Spinal cord (tissue), 10 donors: Measurements from ENCODE around the gene C19orf25. TPM values are rescaled to one million over a fixed set of nuclear protein-coding genes. Genes with fewer than 3 reads are reported as not detected.
"Not testable (repeated sequence)": the region's sequence is repeated elsewhere in the genome, so short reads cannot be mapped to it uniquely, and the experiment has no call there.

ENCODE experiments used
- DNase-seq, 6 donors: peaks; one replicate each; pipeline versions ENCODE4 v3.0.0 to v3.0.0-alpha.2; 2013 to 2015; ENCODE audit warnings: low spot score in 6 of 6, low read depth in 4 of 6
- H3K27ac ChIP-seq: one replicate; pipeline ENCODE4 v1.5.1; 2013; ENCODE audit warnings: low read depth, low read length, control low read depth
- H3K27me3 ChIP-seq: one replicate; pipeline ENCODE4 v1.6.1; 2013; ENCODE audit warnings: low read length; ENCODE audit not compliant: control insufficient read depth, insufficient read depth
- H3K36me3 ChIP-seq: one replicate; pipeline ENCODE4 v1.6.1; 2013; ENCODE audit warnings: low read length; ENCODE audit not compliant: control insufficient read depth, insufficient read depth
- H3K4me1 ChIP-seq: one replicate; pipeline ENCODE4 v1.6.1; 2013; ENCODE audit warnings: low read length; ENCODE audit not compliant: control insufficient read depth, insufficient read depth
- H3K4me3 ChIP-seq: one replicate; pipeline ENCODE4 v1.5.1; 2013; ENCODE audit warnings: low read depth, low read length, control low read depth
- H3K9me3 ChIP-seq: one replicate; pipeline ENCODE4 v1.6.1; 2013; ENCODE audit warnings: low read length; ENCODE audit not compliant: control insufficient read depth, insufficient read depth
- WGBS: methylation state at CpG from one replicate; pipeline ENCODE4 v1.1.5; 2013; ENCODE audit warnings: missing lambda C conversion rate; ENCODE audit not compliant: insufficient coverage; 5-methylcytosine and 5-hydroxymethylcytosine counted together
- polyA plus RNA-seq, 2 donors: library from polyadenylated mRNA; unstranded; fragments of 120-200 nt; gene quantifications; one replicate each; pipeline ENCODE4 v1.2.1, GENCODE V29; 2013; ENCODE audit not compliant: insufficient read length in 2 of 2
- total RNA-seq, 2 donors: library from RNA; depleted of rRNA in 1 of 2; stranded (reverse); fragments of 120-200 nt in 1 of 2; fragments of >200 nt in 1 of 2; gene quantifications; one replicate each; pipeline versions ENCODE4 v1.2.3 to v1.2.4, GENCODE V29; 2013 to 2014
- donor health status: healthy.

Gene C19orf25
- total and polyA plus RNA-seq, 4 donors, result 15.6 to 45.6 (median 40.6) TPM

DNA sequence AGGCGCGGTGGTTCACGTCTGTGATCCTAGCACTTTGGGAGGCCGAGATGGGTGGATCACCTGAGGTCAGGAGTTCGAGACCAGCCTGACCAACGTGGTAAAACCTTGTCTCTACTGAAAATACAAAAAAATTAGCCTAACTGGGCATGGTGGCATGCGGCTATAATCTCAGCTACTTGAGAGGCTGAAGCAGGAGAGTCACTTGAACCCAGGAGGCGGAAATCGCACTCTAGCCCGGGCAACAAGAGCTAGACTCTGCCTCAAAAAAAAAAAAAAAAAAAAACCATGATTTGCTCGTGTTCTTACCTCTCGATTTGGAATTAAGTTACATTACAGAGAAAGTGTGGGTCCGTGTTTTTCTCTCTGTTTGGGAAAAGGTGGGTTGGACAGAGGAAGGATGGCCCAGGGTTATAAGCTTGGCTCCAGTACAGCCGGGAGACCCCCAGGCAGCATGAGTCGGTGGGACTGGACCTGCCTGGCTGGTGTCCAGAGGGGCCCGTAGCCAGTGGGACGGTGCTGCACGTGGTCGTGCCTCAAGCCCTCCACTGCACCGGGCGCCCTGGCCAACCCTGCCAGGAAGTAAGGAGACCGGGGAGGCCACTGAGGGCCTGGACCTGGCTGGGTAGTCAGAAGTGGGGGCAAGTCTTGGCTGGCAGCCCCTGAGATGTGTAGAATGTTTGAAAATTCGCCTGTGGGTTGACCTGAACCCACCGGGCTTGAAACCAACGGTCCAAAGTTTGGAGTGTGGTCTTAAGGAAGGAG lies 37.2 kb downstream of the C19orf25 start:
- 82% methylated on average over 17 of the region's 25 CpGs for WGBS
- Histone ChIP-seq H3K4me3 (no peak overlapping the region), H3K4me1 (peaks cover 43% of the 10 kb centered on the region), H3K27me3 (no peaks in the 10 kb centered on the region), H3K36me3 (peaks cover 48% of the 10 kb centered on the region), H3K9me3 (no peaks in the 10 kb centered on the region), H3K27ac (no peak overlapping the region)
- no peak for DNase-seq

GRCh38 chr19:1441022-1441426 lies 38.0 kb downstream of the C19orf25 start:
- Histone ChIP-seq H3K4me3 (no peak overlapping the region), H3K36me3 (peaks cover 55% of the 10 kb centered on the region), H3K27ac (no peak overlapping the region), H3K4me1 (peaks cover 40% of the 10 kb centered on the region), H3K27me3 (no peaks in the 10 kb centered on the region), H3K9me3 (no peaks in the 10 kb centered on the region)
- no peak for DNase-seq
- WGBS, result 88% methylated on average over 9 of the region's 9 CpGs

DNA sequence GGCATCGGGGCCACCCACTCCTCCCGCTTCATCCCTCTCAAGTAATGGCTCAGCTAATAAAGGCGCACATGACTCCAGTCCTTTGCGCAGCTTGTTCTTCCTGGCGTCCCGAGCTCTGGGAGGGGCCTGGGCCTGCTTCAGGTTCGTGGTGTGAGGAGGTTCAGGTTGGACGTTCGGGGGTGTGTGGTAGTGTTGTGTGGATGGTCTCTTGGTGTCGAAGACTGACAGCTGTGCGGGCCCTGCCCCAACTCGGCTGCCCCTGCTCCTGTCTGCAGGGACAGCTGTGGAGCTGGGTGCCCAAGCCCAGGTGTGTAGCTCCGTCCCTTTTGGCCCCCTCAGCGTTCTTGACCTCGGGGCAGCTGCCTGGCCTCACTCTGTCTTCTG lies 38.6 kb downstream of the C19orf25 start:
- H3K36me3 ChIP-seq, result peaks cover 61% of the 10 kb centered on the region
- peaks cover 35% of the 10 kb centered on the region for H3K4me1 ChIP-seq
- H3K27ac ChIP-seq, result no peak overlapping the region
- no peaks in the 10 kb centered on the region for H3K9me3 ChIP-seq
- no peak for DNase-seq
- no peak overlapping the region for H3K4me3 ChIP-seq
- no peaks in the 10 kb centered on the region for H3K27me3 ChIP-seq
- WGBS, result 86% methylated on average over 13 of the region's 15 CpGs

- not testable (repeated sequence) for DNase-seq, H3K27ac ChIP-seq, H3K9me3 ChIP-seq, H3K27me3 ChIP-seq
- Histone ChIP-seq H3K36me3 (peaks cover 66% of the 10 kb centered on the region), H3K4me1 (peaks cover 29% of the 10 kb centered on the region), H3K4me3 (peak overlapping the region; percentile 96)
- WGBS, result 82% methylated on average over 50 of the region's 57 CpGs
Observed at GRCh38 chr19:1439525-1440417, 39.2 kb downstream of the C19orf25 start.

DNA sequence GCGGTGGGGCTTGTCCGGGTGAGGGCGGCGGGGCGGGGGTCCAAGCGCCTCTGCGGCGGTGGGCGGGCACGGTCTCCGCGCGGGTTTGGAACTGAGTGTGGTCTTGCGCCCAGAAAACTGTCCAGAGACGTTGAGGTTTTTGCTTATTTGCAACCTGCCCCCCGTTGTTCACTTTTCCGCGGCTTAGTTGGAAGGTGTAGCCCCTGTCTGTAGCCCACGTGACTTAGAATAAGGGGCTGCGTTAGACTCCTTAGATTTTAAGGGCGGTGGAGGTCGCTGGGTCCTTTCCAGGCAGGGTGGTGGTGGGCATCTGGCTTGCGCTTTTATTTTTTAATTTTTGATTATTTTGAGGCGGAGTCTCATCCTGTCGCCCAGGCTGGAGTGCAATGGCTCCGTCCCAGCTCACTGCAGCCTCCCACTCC lies 40.1 kb downstream of the C19orf25 start:
- Histone ChIP-seq H3K4me1 (peaks cover 22% of the 10 kb centered on the region), H3K27ac (peak overlapping the region; percentile 90), H3K36me3 (peaks cover 74% of the 10 kb centered on the region), H3K9me3 (no peaks in the 10 kb centered on the region), H3K4me3 (peak overlapping the region; percentile 96), H3K27me3 (no peaks in the 10 kb centered on the region)
- WGBS, result 0% methylated on average over 22 of the region's 26 CpGs
- peak in 1 of 6 donors; percentile 28 for DNase-seq

DNA sequence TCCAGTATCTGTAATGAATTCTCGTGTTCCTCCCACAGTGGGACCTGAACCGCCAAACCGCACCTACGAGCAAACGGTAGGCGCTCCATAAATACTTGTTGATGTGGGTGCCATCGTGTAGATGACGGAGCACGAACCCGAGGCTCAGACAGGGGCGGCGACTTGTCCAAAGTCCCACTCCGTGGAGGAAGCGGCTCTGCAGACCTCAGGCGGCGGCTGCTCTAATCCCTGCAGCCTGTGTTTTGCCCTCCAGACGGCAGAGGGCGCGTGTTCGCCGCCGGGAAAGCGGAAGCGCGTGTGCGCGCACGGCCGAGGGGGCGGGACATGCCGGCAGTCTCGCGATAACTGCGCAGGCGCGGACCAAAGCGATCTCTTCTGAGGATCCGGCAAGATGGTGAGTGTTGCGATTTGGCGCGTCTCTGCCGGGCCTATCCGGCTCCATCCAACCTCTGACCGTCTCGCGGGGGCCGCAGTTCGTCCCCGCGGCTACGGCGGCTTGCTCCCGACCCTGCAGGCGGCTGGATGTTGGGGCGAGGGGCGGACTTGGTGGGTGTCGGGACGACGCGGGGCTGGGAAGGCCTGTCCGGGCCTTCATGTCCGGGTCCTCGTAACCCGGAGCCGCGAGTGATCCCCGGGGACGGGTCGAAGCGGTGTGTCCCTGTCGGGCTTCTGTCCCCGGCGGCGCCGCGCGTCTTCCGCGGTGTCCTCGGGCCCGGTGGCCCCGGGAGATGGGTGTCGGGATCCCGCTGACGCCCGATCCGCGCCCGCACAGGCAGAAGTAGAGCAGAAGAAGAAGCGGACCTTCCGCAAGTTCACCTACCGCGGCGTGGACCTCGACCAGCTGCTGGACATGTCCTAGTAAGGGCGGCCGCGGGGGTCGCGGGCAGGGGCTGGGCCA lies 40.7 kb downstream of the C19orf25 start, which contains the start of gene RPS15:
TSS of gene RPS15 (plus strand) at position 362 of the 898 bp plus-strand sequence. CDS start at position 392, 30 bp downstream.
- Histone ChIP-seq H3K9me3 (no peaks in the 10 kb centered on the region), H3K27me3 (no peaks in the 10 kb centered on the region), H3K36me3 (peaks cover 74% of the 10 kb centered on the region), H3K4me3 (peak within 1 kb of the TSS; percentile 96), H3K27ac (peak within 1 kb of the TSS; percentile 90), H3K4me1 (peaks cover 22% of the 10 kb centered on the region)
- WGBS, result under 1% methylated on average over 100 of the region's 100 CpGs
- peak; percentile 86 to 98 (median 93) for DNase-seq

- peaks cover 74% of the 10 kb centered on the region for H3K36me3 ChIP-seq
- no peak overlapping the region for H3K27ac ChIP-seq
- WGBS, result 71% methylated on average over 1 of the region's 8 CpGs
Observed at GRCh38 chr19:1437609-1438008, 41.4 kb downstream of the C19orf25 start.

GRCh38 chr19:1435378-1435989 lies 43.5 kb downstream of the C19orf25 start:
- 77% methylated on average over 16 of the region's 21 CpGs for WGBS
- no peak overlapping the region for H3K4me3 ChIP-seq
- no peak for DNase-seq
- no peaks in the 10 kb centered on the region for H3K27me3 ChIP-seq
- peaks cover 74% of the 10 kb centered on the region for H3K36me3 ChIP-seq
- peaks cover 16% of the 10 kb centered on the region for H3K4me1 ChIP-seq
- no peaks in the 10 kb centered on the region for H3K9me3 ChIP-seq
- no peak overlapping the region for H3K27ac ChIP-seq

More at GRCh38 chr19:1437609-1438008, 41.4 kb downstream of the C19orf25 start:
- Histone ChIP-seq H3K9me3 (no peaks in the 10 kb centered on the region), H3K4me1 (peaks cover 22% of the 10 kb centered on the region), H3K4me3 (no peak overlapping the region), H3K27me3 (no peaks in the 10 kb centered on the region)
- no peak for DNase-seq
